Measurements from ENCODE around the gene NEURL1.
"Not testable (repeated sequence)": the region's sequence is repeated elsewhere in the genome, so short reads cannot be mapped to it uniquely, and the experiment has no call there.

The NEURL1 gene

GRCh38 chr10:103519798-103520197, 26.3 kb downstream of the NEURL1 start:
- TF ChIP-seq CTCF (IDR thresholded peaks at IDR 0.05), result no peak
- DNase-seq (ENCODE audit: low spot score), result no peak
- Histone ChIP-seq H3K27ac (no peak overlapping the region), H3K4me3 (no peak overlapping the region)

DNA sequence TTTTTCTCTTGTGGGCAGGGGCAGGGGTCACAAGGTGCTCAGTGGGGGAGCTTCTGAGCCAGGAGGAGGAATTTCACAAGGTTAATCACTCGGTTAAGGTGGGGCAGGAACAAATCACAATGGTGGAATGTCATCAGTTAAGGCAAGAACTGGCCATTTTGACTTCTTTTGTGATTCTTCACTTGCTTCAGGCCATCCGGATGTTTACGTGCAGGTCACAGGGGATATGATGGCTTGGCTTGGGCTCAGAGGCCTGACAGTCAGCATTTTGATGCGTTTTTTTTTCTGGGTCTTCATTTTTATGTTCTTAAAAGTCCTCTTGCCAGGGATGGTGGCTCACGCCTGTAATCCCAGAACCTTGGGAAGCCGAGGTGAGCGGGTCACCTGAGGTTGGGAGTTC, 28.5 kb downstream of the NEURL1 start:
- DNase-seq (ENCODE audit: low spot score), result peak; percentile 4
- not testable (repeated sequence) for H3K27ac ChIP-seq, H3K4me3 ChIP-seq

- no peak for DNase-seq (ENCODE audit: low spot score)
- TF ChIP-seq CTCF (IDR thresholded peaks at IDR 0.05), result no peak
- Histone ChIP-seq H3K27ac (no peak overlapping the region), H3K4me3 (no peak overlapping the region)
These were observed 30.2 kb downstream of the NEURL1 start for GRCh38 chr10:103523683-103524082.

DNA sequence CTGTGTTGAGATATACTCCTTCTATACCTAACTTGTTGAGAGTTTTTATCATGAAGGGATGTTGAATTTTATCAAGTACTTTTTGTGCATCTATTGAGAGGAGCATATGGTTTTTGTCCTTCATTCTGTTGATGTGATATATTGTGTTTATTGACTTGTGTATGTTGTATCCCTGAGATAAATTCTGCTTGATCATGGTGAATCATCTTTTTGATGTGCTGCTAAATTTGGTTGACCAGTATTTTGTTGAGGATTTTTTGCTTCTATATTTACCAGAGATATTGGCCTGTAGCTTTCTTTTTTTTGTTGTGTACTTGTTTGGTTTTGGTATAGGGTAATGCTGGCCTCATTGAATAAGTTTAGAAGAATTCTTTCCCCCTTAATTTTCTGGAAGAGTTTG, 32.4 kb downstream of the NEURL1 start:
- Histone ChIP-seq H3K27ac (no peak overlapping the region), H3K4me3 (no peak overlapping the region)
- no peak for DNase-seq (ENCODE audit: low spot score)
- no peak for TF ChIP-seq CTCF (IDR thresholded peaks at IDR 0.05)

GRCh38 chr10:103527476-103527875, 34.0 kb downstream of the NEURL1 start:
- DNase-seq (ENCODE audit: low spot score); H3K27ac ChIP-seq; H3K4me3 ChIP-seq: not testable (repeated sequence)

- no peak for DNase-seq (ENCODE audit: low spot score)
- H3K4me3 ChIP-seq, result no peak overlapping the region
- no peak for TF ChIP-seq CTCF (IDR thresholded peaks at IDR 0.05)
- H3K27ac ChIP-seq, result no peak overlapping the region
These were observed 35.0 kb downstream of the NEURL1 start for GRCh38 chr10:103528549-103528948.

DNA sequence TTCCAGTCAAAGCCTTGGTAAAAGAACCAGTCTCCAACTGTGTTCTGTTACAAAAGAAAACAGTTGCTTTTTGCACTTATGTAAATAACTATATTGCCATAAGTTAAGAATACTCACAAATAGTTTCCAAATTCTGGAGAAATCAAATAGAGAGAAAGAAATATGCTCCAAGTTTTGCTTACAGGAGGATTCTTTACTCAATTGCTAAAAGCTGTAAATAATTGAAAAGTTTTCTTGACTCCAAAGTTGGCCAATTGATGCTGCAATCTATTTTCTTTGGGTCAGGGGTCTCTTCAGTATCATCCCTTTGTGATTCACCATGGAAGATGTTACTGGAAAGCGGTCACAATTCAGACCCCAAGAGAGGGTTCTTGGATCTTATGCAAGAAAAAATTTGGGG, 36.0 kb downstream of the NEURL1 start:
- no peak for DNase-seq (ENCODE audit: low spot score)

GRCh38 chr10:103533827-103534226, 40.3 kb downstream of the NEURL1 start:
- H3K27ac ChIP-seq, result no peak overlapping the region
- no peak for DNase-seq (ENCODE audit: low spot score)
- H3K4me3 ChIP-seq, result no peak overlapping the region
- TF ChIP-seq CTCF (IDR thresholded peaks at IDR 0.05), result no peak

More for the DNA sequence above, 36.0 kb downstream of the NEURL1 start:
- no peak for TF ChIP-seq CTCF (IDR thresholded peaks at IDR 0.05)
- no peak overlapping the region for H3K4me3 ChIP-seq
- no peak overlapping the region for H3K27ac ChIP-seq

Data from coronary artery (tissue), 2 donors.